Mucosa of gallbladder (tissue), 1 donor: ENCODE measurements around the gene TFAP2E. TPM values are rescaled to one million over a fixed set of nuclear protein-coding genes. Genes with fewer than 3 reads are reported as not detected.

Experiments
- DNase-seq: peaks from one replicate; pipeline ENCODE4 v3.0.0-alpha.2; 2020; ENCODE audit warnings: low spot score
- total RNA-seq: library from RNA; stranded (reverse); gene quantifications from one replicate; pipeline ENCODE4 v1.2.1, GENCODE V29; 2021
- donor health status: DM: no; HTN: no; CAD: no.

TFAP2E gene
- total RNA-seq: 0.66 TPM

GRCh38 chr1:35573198-35574124 is at the start of gene TFAP2E:
TFAP2E (plus strand) TSS chr1:35573314; CDS start chr1:35573578, 264 bp downstream.
- no peak for DNase-seq

GRCh38 chr1:35524106-35524505 is 49.0 kb upstream of the TFAP2E start:
- DNase-seq: no peak

GRCh38 chr1:35530168-35530567 is 42.9 kb upstream of the TFAP2E start:
- no peak for DNase-seq

GRCh38 chr1:35530946-35531345 is 42.2 kb upstream of the TFAP2E start:
- no peak for DNase-seq

GRCh38 chr1:35531368-35531767 is 41.7 kb upstream of the TFAP2E start:
- DNase-seq: no peak

GRCh38 chr1:35532497-35533223 is 40.5 kb upstream of the TFAP2E start:
- no peak for DNase-seq

GRCh38 chr1:35533586-35533985 is 39.5 kb upstream of the TFAP2E start:
- DNase-seq: no peak

GRCh38 chr1:35535243-35535642 is 37.9 kb upstream of the TFAP2E start:
- no peak for DNase-seq

- no peak for DNase-seq
These were observed 36.5 kb upstream of the TFAP2E start for GRCh38 chr1:35536556-35537162.

GRCh38 chr1:35537806-35538205 is 35.3 kb upstream of the TFAP2E start:
- no peak for DNase-seq

GRCh38 chr1:35539073-35539823 is 33.9 kb upstream of the TFAP2E start:
- no peak for DNase-seq

- no peak for DNase-seq
These were observed 33.3 kb upstream of the TFAP2E start for GRCh38 chr1:35539824-35540261.

- DNase-seq: peak; percentile 38
These were observed 28.1 kb upstream of the TFAP2E start for GRCh38 chr1:35544976-35545375.

GRCh38 chr1:35546614-35547013 is 26.5 kb upstream of the TFAP2E start:
- no peak for DNase-seq

GRCh38 chr1:35553851-35554250 is 19.3 kb upstream of the TFAP2E start:
- no peak for DNase-seq

- DNase-seq: peak; percentile 72
These were observed 18.6 kb upstream of the TFAP2E start for GRCh38 chr1:35554266-35555211.

GRCh38 chr1:35555212-35555584 is 17.9 kb upstream of the TFAP2E start:
- DNase-seq: no peak

- no peak for DNase-seq
These were observed 17.3 kb upstream of the TFAP2E start for GRCh38 chr1:35555601-35556477.

GRCh38 chr1:35556484-35557117 is 16.5 kb upstream of the TFAP2E start:
- DNase-seq: no peak
